Endothelial cell of umbilical vein (primary cell): ENCODE results near the gene LGALS4.

Experiments used
- CTCF ChIP-seq, 2 donors: IDR thresholded peaks; 1 replicate in 1 of 2; 2 replicates in 1 of 2; pipeline ENCODE4 v1.5.1; 2011; ENCODE audit warnings: low read length in 2 of 2, mild to moderate bottlenecking in 2 of 2, moderate library complexity in 2 of 2, control low read depth in 1 of 2, inconsistent platforms in 1 of 2, low read depth in 1 of 2; ENCODE audit not compliant: insufficient read depth in 1 of 2; ENCODE audit errors: extremely low read depth in 1 of 2
- EZH2 ChIP-seq: IDR thresholded peaks from 2 replicates; pipeline ENCODE4 v1.6.1; 2012; ENCODE audit warnings: borderline replicate concordance, low read depth, mild to moderate bottlenecking, moderate library complexity, low read length, inconsistent platforms; ENCODE audit not compliant: severe bottlenecking
- FOS ChIP-seq: IDR thresholded peaks from 2 replicates; pipeline ENCODE4 v1.6.1; 2011; ENCODE audit warnings: mild to moderate bottlenecking, low read length, moderate library complexity, borderline replicate concordance; ENCODE audit not compliant: insufficient read depth
- JUN ChIP-seq: IDR thresholded peaks from 2 replicates; pipeline ENCODE4 v1.6.1; 2011; ENCODE audit warnings: borderline replicate concordance, low read depth; ENCODE audit not compliant: insufficient read length, insufficient read depth
- MAX ChIP-seq: IDR thresholded peaks from 2 replicates; pipeline ENCODE4 v1.6.1; 2011; ENCODE audit not compliant: insufficient read depth, insufficient read length
- MYC ChIP-seq: IDR thresholded peaks from one replicate; pipeline ENCODE4 v1.6.1; 2011; ENCODE audit warnings: mild to moderate bottlenecking, low read depth, low read length
- POLR2A ChIP-seq: IDR thresholded peaks from 2 replicates; pipeline ENCODE4 v1.6.1; 2012; ENCODE audit warnings: low read depth, mild to moderate bottlenecking, control low read depth, low read length
- POLR2AphosphoS5 ChIP-seq: IDR thresholded peaks from 2 replicates; pipeline ENCODE4 v1.6.1; 2012; ENCODE audit warnings: low read depth, mild to moderate bottlenecking, control low read depth, low read length, moderate library complexity; ENCODE audit not compliant: insufficient read depth

GRCh38 chr19:38836983-38837626, 24.4 kb upstream of the LGALS4 start:
- TF ChIP-seq POLR2A (no peak), CTCF (IDR thresholded peaks at IDR 0.05; ENCODE audit: extremely low read depth in 1 of 2, insufficient read depth in 1 of 2, low read depth in 1 of 2, low read length in 2 of 2) (no peak), EZH2 (no peak), POLR2AphosphoS5 (no peak), MYC (no peak), FOS (no peak), MAX (no peak), JUN (no peak)
